ENCODE data around the gene ARHGEF17. TPM values are rescaled to one million over a fixed set of nuclear protein-coding genes. Genes with fewer than 3 reads are reported as not detected.

Gene ARHGEF17
- polyA plus RNA-seq, 1 donor (not counting 4 experiments of a cell fraction or from before 2014, with no cell fraction given), result 5.1 TPM

DNA sequence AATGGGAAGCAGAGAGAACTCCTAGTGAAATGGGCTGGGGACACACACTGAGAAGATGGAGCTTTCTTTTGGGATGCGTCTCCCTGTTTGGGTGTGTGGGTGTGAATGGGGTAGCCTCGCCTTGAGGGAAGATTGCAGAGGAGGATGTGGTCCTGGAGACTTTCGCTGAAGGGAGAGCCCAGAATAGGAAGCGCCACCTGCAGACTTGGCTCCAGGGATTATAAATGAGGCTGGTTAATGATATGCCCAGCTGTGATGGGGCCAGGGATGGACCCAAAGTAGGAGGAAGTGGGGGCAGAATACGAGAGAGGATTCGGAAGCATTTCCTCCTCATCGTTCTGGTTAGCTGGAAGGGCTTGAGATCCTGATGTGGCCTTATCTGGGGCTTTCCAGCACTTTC is 81.8 kb downstream of the ARHGEF17 start:
- H3K9ac ChIP-seq (ENCODE audit: control insufficient read depth, extremely low read depth, insufficient read depth, low read length), result no peak overlapping the region
- peak overlapping the region; percentile 69 for H3K4me2 ChIP-seq (ENCODE audit: control insufficient read depth, extremely low read depth, insufficient read depth, low read depth, low read length)
- TF ChIP-seq EZH2 (IDR thresholded peaks at IDR 0.05; ENCODE audit: low read length), result no peak
- no peak overlapping the region for H3K4me3 ChIP-seq (ENCODE audit: control insufficient read depth in 2 of 3, extremely low read depth in 1 of 3, insufficient read depth in 2 of 3, low read depth in 1 of 3, low read length in 3 of 3)
- H3K79me2 ChIP-seq (ENCODE audit: control insufficient read depth, insufficient read depth, low read length), result peaks cover 42% of the 10 kb centered on the region
- H3K9me1 ChIP-seq (ENCODE audit: control insufficient read depth, extremely low read depth, insufficient read depth, low read length), result peaks cover 11% of the 10 kb centered on the region
- FAIRE-seq, result no peak
- H3K4me1 ChIP-seq (ENCODE audit: control insufficient read depth, extremely low read depth, insufficient read depth, low read length), result peaks cover 65% of the 10 kb centered on the region
- no peaks in the 10 kb centered on the region for H3K9me3 ChIP-seq (ENCODE audit: control insufficient read depth, low read depth, low read length)
- DNase-seq (ENCODE audit: low read depth, low spot score), result no peak
- H4K20me1 ChIP-seq (ENCODE audit: control insufficient read depth, extremely low read depth, insufficient read depth, low read length), result peaks cover 2% of the 10 kb centered on the region
- dilution Hi-C loops (cut with MboI; ENCODE audit: extremely low pct_ligation_motif_present, low sequenced_read_pairs), result no loop called here
- H2AFZ ChIP-seq (ENCODE audit: control insufficient read depth, low read length), result no peak overlapping the region
- H3K27me3 ChIP-seq (ENCODE audit: control insufficient read depth, extremely low read depth, insufficient read depth, low read length), result no peaks in the 10 kb centered on the region
- H3K36me3 ChIP-seq (ENCODE audit: control insufficient read depth in 2 of 2, extremely low read depth in 1 of 2, insufficient read depth in 2 of 2, low read length in 2 of 2), result peaks cover 14 to 15% of the 10 kb centered on the region in 2 experiments
- no peak overlapping the region for H3K27ac ChIP-seq (ENCODE audit: control insufficient read depth, insufficient read depth, low read length)

DNA sequence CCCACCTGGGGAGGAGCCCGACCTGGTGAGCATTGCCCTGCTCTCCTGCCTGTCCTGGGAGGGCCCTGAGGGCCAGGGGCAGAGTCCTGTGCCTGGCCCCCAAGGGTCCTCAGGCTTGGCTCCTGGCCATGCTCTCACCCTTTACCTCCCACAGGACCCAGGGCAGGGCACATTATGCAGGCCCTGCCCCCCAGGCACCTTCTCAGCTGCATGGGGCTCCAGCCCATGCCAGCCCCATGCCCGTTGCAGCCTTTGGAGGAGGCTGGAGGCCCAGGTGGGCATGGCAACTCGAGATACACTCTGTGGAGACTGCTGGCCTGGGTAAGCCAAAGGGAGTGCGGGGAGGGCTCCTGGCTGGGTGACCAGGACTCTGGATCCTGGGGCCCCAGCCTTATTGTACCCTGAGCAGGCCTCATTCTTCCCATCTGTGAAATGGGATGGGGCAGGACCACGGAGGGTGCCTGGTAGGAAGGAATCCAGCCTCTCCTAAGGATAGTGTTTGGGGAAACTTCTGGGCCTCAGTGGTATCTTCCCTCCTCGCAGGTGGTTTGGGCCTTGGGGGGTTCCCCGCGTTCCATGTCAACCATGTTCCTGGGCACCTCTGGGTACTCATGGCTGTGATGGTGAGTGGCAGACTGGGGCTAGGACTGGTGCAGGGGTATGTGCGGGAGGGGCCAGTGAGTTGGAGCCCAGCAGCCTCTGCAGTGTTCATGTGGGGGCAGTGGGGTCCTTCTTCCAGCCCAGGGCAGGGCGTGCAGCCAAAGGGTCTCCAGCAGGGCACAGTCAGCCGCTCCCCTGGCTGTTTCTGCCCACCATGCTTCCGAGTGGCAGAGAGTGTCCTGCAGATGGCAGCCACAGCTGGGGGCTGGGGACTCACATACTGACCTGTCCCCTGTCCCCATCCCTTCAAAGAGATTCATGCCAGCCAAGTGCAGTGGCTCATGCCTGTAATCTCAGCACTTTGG is 82.8 kb downstream of the ARHGEF17 start:
- FAIRE-seq (no peak), DNase-seq (ENCODE audit: low read depth, low spot score) (no peak)
- Histone ChIP-seq H3K36me3 (ENCODE audit: control insufficient read depth in 2 of 2, extremely low read depth in 1 of 2, insufficient read depth in 2 of 2, low read length in 2 of 2) (peaks cover 19 to 20% of the 10 kb centered on the region in 2 experiments), H3K27me3 (ENCODE audit: control insufficient read depth, extremely low read depth, insufficient read depth, low read length) (no peaks in the 10 kb centered on the region), H3K4me2 (ENCODE audit: control insufficient read depth, extremely low read depth, insufficient read depth, low read depth, low read length) (no peak overlapping the region), H3K79me2 (ENCODE audit: control insufficient read depth, insufficient read depth, low read length) (peaks cover 34% of the 10 kb centered on the region), H2AFZ (ENCODE audit: control insufficient read depth, low read length) (no peak overlapping the region), H4K20me1 (ENCODE audit: control insufficient read depth, extremely low read depth, insufficient read depth, low read length) (peaks cover 2% of the 10 kb centered on the region), H3K27ac (ENCODE audit: control insufficient read depth, insufficient read depth, low read length) (no peak overlapping the region), H3K9me3 (ENCODE audit: control insufficient read depth, low read depth, low read length) (no peaks in the 10 kb centered on the region), H3K9ac (ENCODE audit: control insufficient read depth, extremely low read depth, insufficient read depth, low read length) (no peak overlapping the region), H3K4me3 (ENCODE audit: control insufficient read depth in 2 of 3, extremely low read depth in 1 of 3, insufficient read depth in 2 of 3, low read depth in 1 of 3, low read length in 3 of 3) (no peak overlapping the region), H3K9me1 (ENCODE audit: control insufficient read depth, extremely low read depth, insufficient read depth, low read length) (peaks cover 11% of the 10 kb centered on the region), H3K4me1 (ENCODE audit: control insufficient read depth, extremely low read depth, insufficient read depth, low read length) (peaks cover 56% of the 10 kb centered on the region)
- TF ChIP-seq EZH2 (IDR thresholded peaks at IDR 0.05; ENCODE audit: low read length), result no peak
- TF ChIP-seq, protein P1, sequence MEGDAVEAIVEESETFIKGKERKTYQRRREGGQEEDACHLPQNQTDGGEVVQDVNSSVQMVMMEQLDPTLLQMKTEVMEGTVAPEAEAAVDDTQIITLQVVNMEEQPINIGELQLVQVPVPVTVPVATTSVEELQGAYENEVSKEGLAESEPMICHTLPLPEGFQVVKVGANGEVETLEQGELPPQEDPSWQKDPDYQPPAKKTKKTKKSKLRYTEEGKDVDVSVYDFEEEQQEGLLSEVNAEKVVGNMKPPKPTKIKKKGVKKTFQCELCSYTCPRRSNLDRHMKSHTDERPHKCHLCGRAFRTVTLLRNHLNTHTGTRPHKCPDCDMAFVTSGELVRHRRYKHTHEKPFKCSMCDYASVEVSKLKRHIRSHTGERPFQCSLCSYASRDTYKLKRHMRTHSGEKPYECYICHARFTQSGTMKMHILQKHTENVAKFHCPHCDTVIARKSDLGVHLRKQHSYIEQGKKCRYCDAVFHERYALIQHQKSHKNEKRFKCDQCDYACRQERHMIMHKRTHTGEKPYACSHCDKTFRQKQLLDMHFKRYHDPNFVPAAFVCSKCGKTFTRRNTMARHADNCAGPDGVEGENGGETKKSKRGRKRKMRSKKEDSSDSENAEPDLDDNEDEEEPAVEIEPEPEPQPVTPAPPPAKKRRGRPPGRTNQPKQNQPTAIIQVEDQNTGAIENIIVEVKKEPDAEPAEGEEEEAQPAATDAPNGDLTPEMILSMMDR (optimal IDR thresholded peaks at IDR 0.05 in 1 of 3, IDR thresholded peaks at IDR 0.05 in 1 of 3, conservative IDR thresholded peaks at IDR 0.05 in 1 of 3; ENCODE audit: extremely low read depth in 1 of 3, insufficient read depth in 2 of 3, low read length in 3 of 3), result no peak
- dilution Hi-C loops (cut with MboI; ENCODE audit: extremely low pct_ligation_motif_present, low sequenced_read_pairs), result no loop called here

Measured in keratinocyte (primary cell).